ENCODE data around the gene KLF17.

- TF ChIP-seq POLR2A (IDR thresholded peaks at IDR 0.05) (no peak), CTCF (IDR thresholded peaks at IDR 0.05) (no peak)
Measured at GRCh38 chr1:44079566-44079965, 39.1 kb upstream of the KLF17 start.

Measured in Peyer's patch (tissue), 4 donors.